Measurements from ENCODE around the gene KIF16B.

Gene KIF16B

GRCh38 chr20:16381444-16381843, 191.8 kb downstream of the KIF16B start:
- TF ChIP-seq, protein P1, sequence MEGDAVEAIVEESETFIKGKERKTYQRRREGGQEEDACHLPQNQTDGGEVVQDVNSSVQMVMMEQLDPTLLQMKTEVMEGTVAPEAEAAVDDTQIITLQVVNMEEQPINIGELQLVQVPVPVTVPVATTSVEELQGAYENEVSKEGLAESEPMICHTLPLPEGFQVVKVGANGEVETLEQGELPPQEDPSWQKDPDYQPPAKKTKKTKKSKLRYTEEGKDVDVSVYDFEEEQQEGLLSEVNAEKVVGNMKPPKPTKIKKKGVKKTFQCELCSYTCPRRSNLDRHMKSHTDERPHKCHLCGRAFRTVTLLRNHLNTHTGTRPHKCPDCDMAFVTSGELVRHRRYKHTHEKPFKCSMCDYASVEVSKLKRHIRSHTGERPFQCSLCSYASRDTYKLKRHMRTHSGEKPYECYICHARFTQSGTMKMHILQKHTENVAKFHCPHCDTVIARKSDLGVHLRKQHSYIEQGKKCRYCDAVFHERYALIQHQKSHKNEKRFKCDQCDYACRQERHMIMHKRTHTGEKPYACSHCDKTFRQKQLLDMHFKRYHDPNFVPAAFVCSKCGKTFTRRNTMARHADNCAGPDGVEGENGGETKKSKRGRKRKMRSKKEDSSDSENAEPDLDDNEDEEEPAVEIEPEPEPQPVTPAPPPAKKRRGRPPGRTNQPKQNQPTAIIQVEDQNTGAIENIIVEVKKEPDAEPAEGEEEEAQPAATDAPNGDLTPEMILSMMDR (IDR thresholded peaks at IDR 0.05; ENCODE audit: control insufficient read depth, extremely low read depth, insufficient read depth): no peak
- DNase-seq (ENCODE audit: low read depth): no peak
- H3K4me3 ChIP-seq (ENCODE audit: low read depth, low read length): no peak overlapping the region

GRCh38 chr20:16378712-16379370, 194.4 kb downstream of the KIF16B start:
- DNase-seq (ENCODE audit: low read depth): no peak
- no peak overlapping the region for H3K4me3 ChIP-seq (ENCODE audit: low read depth, low read length)
- TF ChIP-seq, protein P1 (IDR thresholded peaks at IDR 0.05; ENCODE audit: control insufficient read depth, extremely low read depth, insufficient read depth): no peak

DNA sequence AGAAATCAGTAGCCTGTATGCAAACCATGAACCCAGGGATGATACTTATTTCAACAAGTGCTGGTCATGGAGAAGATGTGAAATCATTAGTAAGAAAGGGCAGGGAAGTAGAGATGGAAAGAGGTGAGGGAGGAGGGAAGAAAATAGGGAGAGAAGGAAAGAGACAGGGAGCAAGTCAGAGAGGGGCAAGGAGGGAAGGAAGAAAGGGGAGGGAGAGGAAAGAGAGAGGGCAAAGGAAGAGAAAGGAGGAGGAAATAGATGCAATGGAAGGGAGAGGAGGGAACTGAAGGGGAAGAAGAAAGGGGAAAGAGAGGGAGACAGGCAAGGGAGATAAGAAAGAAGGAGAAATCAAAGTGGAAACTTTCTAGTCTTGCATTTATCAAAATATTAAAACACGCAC, 195.1 kb downstream of the KIF16B start:
- DNase-seq (ENCODE audit: low read depth): no peak
- no peak overlapping the region for H3K4me3 ChIP-seq (ENCODE audit: low read depth, low read length)
- TF ChIP-seq, protein P1 (IDR thresholded peaks at IDR 0.05; ENCODE audit: control insufficient read depth, extremely low read depth, insufficient read depth): no peak

DNA sequence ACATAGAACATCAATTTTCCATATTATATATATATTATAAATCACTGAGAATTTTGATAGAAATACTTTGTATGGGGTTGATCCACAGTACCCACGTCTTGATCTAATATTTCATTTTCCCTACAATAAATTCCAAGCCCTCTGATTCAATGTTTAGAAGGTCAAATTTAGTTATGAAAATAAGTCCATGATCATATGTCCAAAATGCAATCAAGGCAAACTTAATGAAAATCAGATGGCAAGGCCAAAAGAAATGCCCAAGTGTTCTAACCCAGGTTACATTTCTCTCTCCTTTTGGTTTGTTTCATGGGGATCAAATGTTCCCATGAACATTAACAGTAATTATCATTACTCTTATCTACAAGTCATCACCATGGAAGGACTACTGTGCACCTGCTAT, 203.8 kb downstream of the KIF16B start:
- no peak for DNase-seq (ENCODE audit: low read depth)
- TF ChIP-seq, protein P1 (IDR thresholded peaks at IDR 0.05; ENCODE audit: control insufficient read depth, extremely low read depth, insufficient read depth): no peak
- H3K4me3 ChIP-seq (ENCODE audit: low read depth, low read length): no peak overlapping the region

DNA sequence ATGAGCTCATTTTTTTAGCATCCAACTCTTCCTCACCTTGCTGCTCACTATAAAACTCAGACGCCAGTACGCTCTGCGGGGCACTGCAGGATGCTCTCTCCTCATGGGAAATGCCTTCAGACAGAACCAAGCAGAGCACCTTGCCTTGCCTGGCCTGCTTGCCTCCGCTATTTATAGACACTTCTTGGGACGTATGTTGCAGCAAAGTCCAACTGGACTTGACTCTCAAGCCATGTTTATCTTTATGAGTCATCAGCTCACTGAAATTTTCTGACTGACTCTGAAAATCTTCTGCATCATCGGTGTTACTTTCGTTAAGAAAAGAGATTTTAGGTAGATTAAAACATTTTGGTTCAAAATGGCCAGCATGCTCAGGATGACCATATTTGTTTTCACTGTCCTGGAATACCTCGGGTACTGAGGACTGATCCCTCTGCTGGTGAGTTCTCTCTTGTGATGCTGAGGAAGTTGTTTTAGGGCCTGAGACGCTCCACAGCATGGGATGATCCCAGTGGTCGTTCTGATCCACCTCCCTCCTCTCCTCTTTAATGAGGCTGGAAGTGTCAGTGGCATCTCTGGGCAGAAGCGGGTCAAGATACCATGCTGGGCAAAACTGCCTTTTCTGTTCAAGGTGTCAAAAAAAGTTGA, 204.5 kb downstream of the KIF16B start:
- TF ChIP-seq, protein P1 (IDR thresholded peaks at IDR 0.05; ENCODE audit: control insufficient read depth, extremely low read depth, insufficient read depth): peak; percentile 14; the same call in 1 of the 2 replicates
- H3K4me3 ChIP-seq (ENCODE audit: low read depth, low read length): no peak overlapping the region
- peak; percentile 6 for DNase-seq (ENCODE audit: low read depth)

DNA sequence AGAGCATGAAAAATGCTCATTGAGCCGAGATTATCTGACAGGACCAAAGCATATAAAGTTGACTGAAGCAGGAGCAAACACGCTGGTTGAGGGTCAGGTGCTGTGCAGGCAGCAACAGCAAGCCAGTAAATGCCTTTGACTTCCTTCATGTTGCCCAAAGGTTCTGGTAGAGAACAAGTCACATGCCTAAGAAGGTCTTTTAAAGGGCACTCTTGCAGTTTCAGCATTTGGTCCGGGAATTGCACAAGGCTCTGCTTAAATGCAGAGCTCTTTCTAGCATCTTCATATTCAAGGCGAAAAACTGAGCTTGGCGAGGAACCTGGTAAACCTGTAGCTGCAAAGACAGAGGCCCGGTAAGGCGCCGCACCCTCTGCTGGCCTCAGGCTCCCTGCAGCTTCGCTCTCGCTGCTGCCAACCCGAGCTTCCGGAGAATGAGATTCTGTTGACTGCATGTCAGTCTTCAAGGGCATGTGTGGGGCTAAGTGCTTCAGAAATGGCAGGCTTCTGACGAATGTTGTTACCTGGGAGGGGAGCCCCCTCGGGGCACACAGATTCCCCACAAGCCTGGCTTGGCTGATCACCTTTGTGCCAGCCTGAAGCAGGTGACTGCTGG, 205.2 kb downstream of the KIF16B start:
- TF ChIP-seq, protein P1 (IDR thresholded peaks at IDR 0.05; ENCODE audit: control insufficient read depth, extremely low read depth, insufficient read depth): no peak
- DNase-seq (ENCODE audit: low read depth): no peak
- H3K4me3 ChIP-seq (ENCODE audit: low read depth, low read length): no peak overlapping the region

Measured in LNCaP clone FGC (cell line).